Head of caudate nucleus (tissue), 42 donors: ENCODE measurements around the gene CAMK1D.
"Not testable (repeated sequence)": the region's sequence is repeated elsewhere in the genome, so short reads cannot be mapped to it uniquely, and the experiment has no call there.

Experiments
- DNase-seq, 42 donors: peaks; one replicate each; pipeline versions ENCODE4 v3.0.0 to v3.0.0-alpha.2; 2020 to 2021; ENCODE audit warnings: mixed read lengths in 7 of 42
- intact Hi-C: fragments of 100-400 bp; cut with DNase I; formaldehyde crosslinking; loops from one replicate; pipeline ENCODE4 v1.15.0; 2022

Gene CAMK1D

GRCh38 chr10:12726971-12727831 lies 377.9 kb downstream of the CAMK1D start:
- intact Hi-C loops = no loop called here
- DNase-seq = no peak

DNA sequence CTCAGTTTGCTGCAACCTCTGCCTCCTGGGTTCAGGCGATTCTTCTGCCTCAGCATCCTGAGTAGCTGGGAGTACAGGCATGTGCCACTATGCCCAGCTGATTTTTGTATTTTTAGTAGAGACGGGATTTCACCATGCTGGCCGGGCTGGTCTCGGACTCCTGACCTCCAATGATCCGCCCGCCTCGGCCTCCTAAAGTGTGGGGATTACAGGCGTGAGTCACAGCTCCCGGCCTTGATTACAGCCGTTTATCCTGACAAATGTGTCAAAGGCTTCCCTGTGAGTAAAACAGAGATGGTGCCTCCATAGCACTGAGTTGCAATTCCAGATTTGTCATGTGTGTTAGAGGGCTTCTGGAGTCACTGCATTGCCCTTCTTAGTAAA lies 378.5 kb downstream of the CAMK1D start:
- peak in 3 of 42 donors; percentile 12 to 43 (median 42) for DNase-seq
- intact Hi-C loops = no loop called here

DNA sequence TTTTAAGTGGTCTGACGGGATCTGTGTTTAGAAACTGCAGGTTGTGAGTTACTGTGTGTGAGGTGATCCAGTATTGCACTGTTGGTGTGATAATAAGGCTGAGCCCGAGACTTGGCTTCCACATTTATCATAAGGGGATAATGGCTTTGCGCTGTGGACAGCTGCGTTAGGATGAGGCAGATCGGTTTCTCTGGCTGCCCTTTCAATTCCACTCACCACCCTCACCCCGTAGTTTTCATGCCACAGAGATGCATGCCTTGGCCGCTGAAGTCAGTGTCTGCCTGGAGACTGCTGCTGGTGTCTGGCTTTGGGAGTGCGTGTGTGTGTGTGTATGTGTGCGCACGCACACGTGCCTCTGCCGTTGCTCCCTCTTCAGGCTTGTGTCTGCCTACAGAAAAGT lies 379.1 kb downstream of the CAMK1D start:
- intact Hi-C loops = no loop called here
- peak in 20 of 42 donors; percentile 18 to 63 (median 40) for DNase-seq

DNA sequence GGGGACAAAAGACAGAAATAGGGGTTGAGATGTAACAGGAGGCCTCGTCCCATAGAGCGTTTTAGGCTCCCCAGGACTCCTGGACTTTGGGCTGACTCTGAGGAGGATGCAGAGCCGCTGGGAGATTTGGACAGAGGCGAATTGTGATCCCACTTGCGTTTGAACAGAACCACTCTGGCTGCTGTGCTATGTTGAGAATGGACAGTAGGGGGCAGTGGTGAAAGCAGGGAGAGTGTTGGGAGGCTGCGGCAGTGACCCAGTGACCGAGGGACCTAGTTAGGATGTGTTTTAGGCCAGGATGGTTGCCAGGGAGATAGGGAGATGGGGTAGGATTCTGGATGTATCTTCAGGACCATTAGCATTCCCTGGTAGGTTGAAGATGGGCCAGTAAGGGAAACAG lies 380.5 kb downstream of the CAMK1D start:
- intact Hi-C loops = no loop called here
- no peak for DNase-seq

DNA sequence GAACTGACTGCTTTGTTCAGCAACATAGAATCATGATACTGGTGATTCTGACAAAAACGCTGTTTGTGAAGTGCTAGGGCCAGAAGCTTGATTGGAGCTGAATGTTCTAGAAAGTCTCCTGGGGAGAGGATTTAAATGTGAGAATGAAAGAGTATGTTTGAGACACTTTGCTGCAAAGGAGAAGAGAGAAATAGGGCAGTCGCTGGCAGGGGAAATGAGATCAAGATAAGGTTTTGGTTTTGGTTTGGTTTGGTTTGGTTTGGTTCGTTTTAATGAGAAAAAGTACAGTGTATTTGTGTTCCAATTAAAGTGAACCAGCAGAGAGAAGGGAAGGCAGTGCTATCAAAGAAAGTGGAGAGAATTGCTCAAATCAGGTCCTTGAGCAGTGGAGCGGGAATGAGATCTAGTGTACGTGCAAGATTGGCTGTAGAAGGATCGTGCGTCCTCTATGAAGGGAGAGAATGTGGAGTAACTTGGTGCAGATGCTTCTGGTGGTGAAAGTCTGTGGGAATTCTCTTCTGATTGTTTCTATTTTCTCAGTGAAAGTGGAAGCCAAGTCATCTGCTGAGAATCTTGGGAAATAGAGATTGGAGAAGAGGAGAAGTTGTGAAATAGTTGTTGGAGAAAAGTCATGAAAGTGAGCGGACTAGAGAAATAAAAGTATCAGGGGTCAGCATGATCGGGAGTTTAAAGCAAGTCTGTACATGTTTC lies 381.6 kb downstream of the CAMK1D start:
- no peak for DNase-seq
- intact Hi-C loops = no loop called here

DNA sequence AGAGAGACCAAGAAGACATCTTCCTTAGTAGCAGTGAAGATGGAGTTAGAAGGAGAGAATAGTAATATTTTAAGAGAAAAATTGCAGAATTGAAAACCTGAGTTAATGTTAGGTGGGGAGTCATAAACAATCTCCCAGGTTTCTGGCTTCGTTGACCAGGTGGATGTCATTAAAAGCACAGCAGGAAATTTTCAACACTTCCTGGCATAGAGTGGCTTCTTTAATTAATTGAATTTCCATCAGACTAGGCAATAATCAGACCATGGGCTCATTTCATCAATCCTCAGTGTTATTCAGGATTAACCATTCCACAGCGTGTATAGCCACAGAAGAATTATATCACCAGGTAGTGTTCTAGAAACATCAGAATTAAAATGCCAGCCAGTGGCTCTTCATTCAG lies 383.9 kb downstream of the CAMK1D start:
- no peak for DNase-seq
- intact Hi-C loops = no loop called here

GRCh38 chr10:12735843-12736462 lies 386.6 kb downstream of the CAMK1D start:
- intact Hi-C loops = no loop called here
- DNase-seq = peak in 2 of 42 donors; percentile 25 to 39

DNA sequence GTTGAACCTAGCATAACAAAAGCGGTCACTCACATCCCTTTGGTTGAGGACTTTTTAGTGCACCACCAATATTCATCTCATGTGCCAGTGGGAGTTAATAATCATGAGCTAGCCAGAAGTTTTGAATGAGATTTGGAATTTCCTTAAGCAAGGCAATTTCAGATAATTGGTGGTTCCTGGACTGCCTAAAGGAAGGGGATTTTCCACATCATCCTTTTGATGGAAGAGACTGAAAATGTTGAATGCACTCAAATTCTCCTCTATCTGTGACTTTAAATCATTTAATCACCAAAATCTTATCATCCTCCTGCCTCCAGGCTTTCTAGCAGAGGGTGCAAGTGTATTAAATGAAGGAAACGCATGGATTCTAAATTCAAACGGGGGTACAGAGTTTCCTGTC lies 391.5 kb downstream of the CAMK1D start:
- no peak for DNase-seq
- intact Hi-C loops = no loop called here

DNA sequence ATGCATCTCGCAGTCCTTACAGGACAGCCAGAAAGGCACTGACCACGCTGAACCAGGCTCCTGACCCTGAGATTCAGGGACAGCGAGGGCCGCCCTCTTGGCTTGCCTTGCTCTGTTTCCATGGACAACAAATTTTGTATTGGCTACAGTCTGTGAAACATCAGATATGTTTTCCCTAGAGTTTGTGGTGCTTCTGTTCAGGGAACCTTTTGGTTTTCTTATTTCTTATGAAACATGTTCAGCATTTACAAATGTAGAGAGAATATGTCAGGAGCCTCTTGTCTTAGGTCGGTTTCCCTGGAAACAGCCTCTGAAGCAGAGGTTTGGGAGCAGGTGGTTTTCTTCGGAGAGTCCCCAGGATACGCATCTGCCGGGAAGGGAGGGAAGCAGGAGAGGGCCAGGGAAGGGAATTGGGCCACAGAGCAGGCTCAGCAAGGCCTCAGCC lies 392.0 kb downstream of the CAMK1D start:
- intact Hi-C loops = no loop called here
- peak in 28 of 42 donors; percentile 12 to 76 (median 38) for DNase-seq

GRCh38 chr10:12742771-12743170 lies 393.4 kb downstream of the CAMK1D start:
- no peak for DNase-seq
- intact Hi-C loops = no loop called here

- intact Hi-C loops = not testable (repeated sequence)
These were observed 394.1 kb downstream of the CAMK1D start for GRCh38 chr10:12743466-12743865.

DNA sequence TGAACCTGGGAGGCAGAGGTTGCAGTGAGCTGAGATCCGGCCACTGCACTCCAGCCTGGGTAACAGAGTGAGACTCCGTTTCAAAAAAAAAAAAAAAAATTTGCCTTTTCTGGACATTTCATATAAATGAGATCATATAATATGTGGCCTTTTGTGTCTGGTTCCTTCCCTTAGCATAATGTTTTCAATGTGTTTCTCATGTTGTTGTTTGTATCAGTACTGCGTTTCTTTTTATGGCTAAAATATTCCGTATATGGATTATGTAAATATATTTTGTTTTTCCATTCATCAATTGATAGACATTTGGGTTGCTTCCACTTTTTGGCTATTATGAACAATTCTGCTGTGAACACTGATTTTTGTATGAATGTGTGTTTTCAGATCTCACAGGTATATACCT lies 394.6 kb downstream of the CAMK1D start:
- no peak for DNase-seq
- intact Hi-C loops = no loop called here

More at GRCh38 chr10:12743466-12743865, 394.1 kb downstream of the CAMK1D start:
- DNase-seq = not testable (repeated sequence)

- peak in 1 of 42 donors; percentile 44 for DNase-seq
- intact Hi-C loops = no loop called here
These were observed 398.8 kb downstream of the CAMK1D start for GRCh38 chr10:12748186-12748585.

DNA sequence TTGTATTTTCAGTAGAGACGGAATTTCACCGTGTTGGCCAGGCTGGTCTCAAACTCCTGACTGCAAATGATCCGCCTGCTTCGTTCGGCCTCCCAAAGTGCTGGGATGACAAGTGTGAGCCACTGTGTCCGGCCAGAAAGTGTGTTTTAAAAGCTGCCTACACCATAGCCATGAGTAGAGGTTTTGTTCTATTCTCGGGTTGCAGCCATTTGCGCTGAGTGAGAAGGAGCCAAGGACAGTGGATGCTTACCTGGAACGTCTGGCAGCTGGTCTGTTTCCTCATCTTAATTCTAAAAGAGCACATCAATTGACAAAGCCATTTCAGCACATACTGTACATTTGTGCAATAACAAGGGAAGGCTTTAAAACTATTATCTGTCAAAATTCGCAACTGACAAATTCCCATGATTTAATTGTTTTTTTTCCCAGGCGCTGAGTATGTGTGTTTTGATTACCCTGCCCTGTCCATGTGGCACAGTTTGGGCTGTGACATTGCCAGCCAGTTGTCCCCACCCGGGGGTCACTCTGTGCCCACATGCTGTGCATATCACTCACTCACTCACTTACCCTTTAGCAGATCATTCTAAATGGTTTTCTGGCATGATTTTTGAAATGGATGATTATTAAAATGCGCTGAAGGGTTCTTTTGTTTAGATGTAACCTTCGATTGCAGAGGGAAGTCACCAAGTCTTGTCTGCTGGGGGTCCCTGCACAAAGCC lies 400.6 kb downstream of the CAMK1D start:
- intact Hi-C loops = no loop called here
- no peak for DNase-seq

GRCh38 chr10:12750526-12751201 lies 401.3 kb downstream of the CAMK1D start:
- intact Hi-C loops = no loop called here
- no peak for DNase-seq

GRCh38 chr10:12755075-12755474 lies 405.7 kb downstream of the CAMK1D start:
- intact Hi-C loops = no loop called here
- peak in 16 of 42 donors; percentile 8 to 53 (median 34) for DNase-seq

DNA sequence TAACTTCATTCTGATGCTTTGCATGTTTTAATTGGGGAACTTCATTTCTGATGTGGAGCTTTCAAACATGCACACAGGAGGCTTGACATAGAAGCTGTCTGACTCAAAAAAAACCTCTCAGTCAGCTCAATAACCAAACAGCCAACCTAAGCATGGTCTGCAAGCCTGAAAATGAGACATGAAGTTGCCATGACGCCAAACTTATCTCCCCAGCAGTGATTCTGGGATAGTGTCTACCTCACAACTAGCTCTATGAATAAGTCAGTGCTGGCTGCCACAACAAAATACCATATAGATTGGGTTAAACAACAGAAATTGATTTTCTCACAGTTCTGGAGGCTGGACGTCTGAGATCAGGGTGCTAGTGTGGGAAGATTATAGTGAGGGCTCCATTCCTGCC lies 408.0 kb downstream of the CAMK1D start:
- no peak for DNase-seq
- intact Hi-C loops = no loop called here

DNA sequence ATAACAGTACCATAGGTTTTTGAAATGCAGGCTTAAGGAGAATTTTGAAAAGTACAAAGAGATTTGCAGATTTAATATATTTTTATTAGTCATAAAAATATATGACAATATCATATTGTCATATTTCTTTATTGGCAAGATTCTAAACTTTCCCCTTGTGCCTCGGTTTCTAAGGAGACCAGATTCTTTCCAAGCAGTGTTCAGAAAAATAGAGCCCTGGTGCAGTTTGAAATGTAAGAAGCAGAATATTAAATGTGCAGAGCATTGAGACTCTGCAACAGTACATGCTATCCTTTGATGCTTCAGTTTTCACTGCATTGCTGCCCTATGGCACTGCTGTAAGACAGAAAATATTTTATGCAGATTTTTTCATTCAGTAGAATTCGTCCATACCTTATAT lies 408.9 kb downstream of the CAMK1D start:
- DNase-seq = no peak
- intact Hi-C loops = no loop called here

GRCh38 chr10:12766223-12766622 lies 416.9 kb downstream of the CAMK1D start:
- intact Hi-C loops = no loop called here
- DNase-seq = no peak
